22Rv1 (cell line): ENCODE measurements around the gene WSCD2.

Experiments used
- CTCF ChIP-seq: fragments of 450-650 bp; IDR thresholded peaks from 2 replicates; pipeline ENCODE4 v1.5.1; 2017; ENCODE audit warnings: mild to moderate bottlenecking
- ZFX ChIP-seq: fragments of 450-650 bp; IDR thresholded peaks from 2 replicates; pipeline ENCODE4 v1.6.1; 2017; ENCODE audit warnings: antibody characterized with exemption, borderline replicate concordance

GRCh38 chr12:108254517-108255251 lies 125.6 kb downstream of the WSCD2 start:
- no peak for TF ChIP-seq CTCF
- TF ChIP-seq ZFX = no peak
